Muscle of arm (tissue), 12 donors: ENCODE data around the gene INPP5A. TPM values are rescaled to one million over a fixed set of nuclear protein-coding genes. Genes with fewer than 3 reads are reported as not detected.
"Not testable (repeated sequence)": the region's sequence is repeated elsewhere in the genome, so short reads cannot be mapped to it uniquely, and the experiment has no call there.

Source experiments
- DNase-seq: peaks from one replicate; pipeline ENCODE4 v3.0.0-alpha.2; 2013
- polyA plus RNA-seq, 12 donors: library from polyadenylated mRNA; unstranded; fragments of 120-200 nt; gene quantifications; one replicate each; pipeline ENCODE4 v1.2.1, GENCODE V29; 2013; ENCODE audit not compliant: insufficient read length in 12 of 12

Gene INPP5A
- polyA plus RNA-seq, 12 donors = 22.2 to 59.4 (median 43.8) TPM; not detected in 1

- DNase-seq = no peak
Measured at GRCh38 chr10:132558516-132559413, 21.2 kb downstream of the INPP5A start.

GRCh38 chr10:132559538-132559937 lies 22.0 kb downstream of the INPP5A start:
- no peak for DNase-seq

- no peak for DNase-seq
Measured at GRCh38 chr10:132560241-132560731, 22.7 kb downstream of the INPP5A start.

- DNase-seq = no peak
Measured at GRCh38 chr10:132562177-132562915, 24.8 kb downstream of the INPP5A start.

- DNase-seq = no peak
Measured at GRCh38 chr10:132562916-132563456, 25.4 kb downstream of the INPP5A start.

- no peak for DNase-seq
Measured at GRCh38 chr10:132563485-132564248, 26.1 kb downstream of the INPP5A start.

- DNase-seq = no peak
Measured at GRCh38 chr10:132564249-132564605, 26.6 kb downstream of the INPP5A start.

GRCh38 chr10:132564690-132565089 lies 27.1 kb downstream of the INPP5A start:
- no peak for DNase-seq

- no peak for DNase-seq
Measured at GRCh38 chr10:132565516-132566209, 28.1 kb downstream of the INPP5A start.

- no peak for DNase-seq
Measured at GRCh38 chr10:132566892-132567291, 29.3 kb downstream of the INPP5A start.

GRCh38 chr10:132570265-132570664 lies 32.7 kb downstream of the INPP5A start:
- no peak for DNase-seq

GRCh38 chr10:132570771-132571649 lies 33.4 kb downstream of the INPP5A start:
- DNase-seq = no peak

GRCh38 chr10:132571650-132572544 lies 34.3 kb downstream of the INPP5A start:
- no peak for DNase-seq

GRCh38 chr10:132572545-132572937 lies 35.0 kb downstream of the INPP5A start:
- DNase-seq = no peak

- not testable (repeated sequence) for DNase-seq
Measured at GRCh38 chr10:132572946-132573345, 35.4 kb downstream of the INPP5A start.

- DNase-seq = no peak
Measured at GRCh38 chr10:132574288-132574687, 36.7 kb downstream of the INPP5A start.

GRCh38 chr10:132574783-132575319 lies 37.3 kb downstream of the INPP5A start:
- DNase-seq = no peak

- DNase-seq = peak; percentile 29
Measured at GRCh38 chr10:132575320-132576201, 38.0 kb downstream of the INPP5A start.
